Stimulated activated CD4-positive, alpha-beta T cell treated with anti-CD3 and anti-CD28 coated beads, Interleukin-12 subunit alpha, Interleukin-12 subunit beta, amount 100 ng/mL, for 24 hours (primary cell): ENCODE results near the gene TMEM59L.
"Not testable (repeated sequence)": the region's sequence is repeated elsewhere in the genome, so short reads cannot be mapped to it uniquely, and the experiment has no call there.

Experiments used
- DNase-seq, 2 experiments: peaks; one replicate each; pipeline ENCODE4 v3.0.0-alpha.2; 2020; ENCODE audit warnings: low read depth in 2 of 2

The TMEM59L gene

GRCh38 chr19:18594096-18594823, 18.4 kb upstream of the TMEM59L start:
- DNase-seq, result peak; percentile 54 to 61

- no peak for DNase-seq
Observed at GRCh38 chr19:18594824-18595373, 17.8 kb upstream of the TMEM59L start.

GRCh38 chr19:18595475-18595874, 17.2 kb upstream of the TMEM59L start:
- no peak for DNase-seq

- DNase-seq, result no peak
Observed at GRCh38 chr19:18596752-18597157, 15.9 kb upstream of the TMEM59L start.

GRCh38 chr19:18597809-18598660, 14.6 kb upstream of the TMEM59L start:
- no peak for DNase-seq

GRCh38 chr19:18599485-18599884, 13.2 kb upstream of the TMEM59L start:
- no peak for DNase-seq

- not testable (repeated sequence) for DNase-seq
Observed at GRCh38 chr19:18600692-18601397, 11.8 kb upstream of the TMEM59L start.

GRCh38 chr19:18601875-18602274, 10.8 kb upstream of the TMEM59L start:
- no peak for DNase-seq

- DNase-seq, result no peak
Observed at GRCh38 chr19:18603255-18603957, 9.3 kb upstream of the TMEM59L start.

- no peak for DNase-seq
Observed at GRCh38 chr19:18603958-18604819, 8.5 kb upstream of the TMEM59L start.

- no peak for DNase-seq
Observed at GRCh38 chr19:18604820-18605159, 7.9 kb upstream of the TMEM59L start.

- no peak for DNase-seq
Observed at GRCh38 chr19:18605196-18605545, 7.5 kb upstream of the TMEM59L start.

- DNase-seq, result no peak
Observed at GRCh38 chr19:18605546-18606280, 7.0 kb upstream of the TMEM59L start.

GRCh38 chr19:18606281-18607225, 6.1 kb upstream of the TMEM59L start, which contains the start of gene CRLF1:
Gene CRLF1 (minus strand): TSS chr19:18606799. CDS start chr19:18606656, 143 bp downstream.
- DNase-seq, result no peak

- DNase-seq, result no peak
Observed at GRCh38 chr19:18607226-18608101, 5.2 kb upstream of the TMEM59L start.

GRCh38 chr19:18608102-18608804, 4.4 kb upstream of the TMEM59L start:
- DNase-seq, result no peak
